HG03175 (cell line): ENCODE measurements around the gene CRISPLD2.

Source experiments
- ATAC-seq: cut with Tn5 transposase; IDR thresholded peaks from one replicate; pipeline ENCODE4 v1.9.1; 2021; ENCODE audit warnings: mild to moderate bottlenecking, moderate library complexity; ENCODE audit not compliant: unreplicated experiment

The CRISPLD2 gene

DNA sequence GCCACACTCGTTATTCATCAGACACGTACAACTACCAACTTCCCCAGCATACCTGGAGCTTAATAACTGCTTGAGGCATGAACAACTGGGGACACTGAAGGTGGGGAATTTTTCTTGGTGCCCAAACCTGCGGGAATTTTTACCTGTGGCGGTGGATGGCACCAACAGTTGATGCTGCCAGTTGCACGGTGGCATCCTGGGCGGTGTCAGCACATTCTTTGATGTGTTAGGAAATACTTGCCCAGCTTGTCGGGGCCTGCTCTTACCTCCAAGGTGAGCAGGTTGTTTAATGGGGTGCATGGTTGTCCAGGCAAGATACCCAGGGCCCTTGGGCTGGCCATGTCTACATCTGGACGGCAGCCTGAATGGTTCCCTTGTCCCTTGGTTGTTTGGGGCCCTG, 79.6 kb downstream of the CRISPLD2 start:
- no peak for ATAC-seq

DNA sequence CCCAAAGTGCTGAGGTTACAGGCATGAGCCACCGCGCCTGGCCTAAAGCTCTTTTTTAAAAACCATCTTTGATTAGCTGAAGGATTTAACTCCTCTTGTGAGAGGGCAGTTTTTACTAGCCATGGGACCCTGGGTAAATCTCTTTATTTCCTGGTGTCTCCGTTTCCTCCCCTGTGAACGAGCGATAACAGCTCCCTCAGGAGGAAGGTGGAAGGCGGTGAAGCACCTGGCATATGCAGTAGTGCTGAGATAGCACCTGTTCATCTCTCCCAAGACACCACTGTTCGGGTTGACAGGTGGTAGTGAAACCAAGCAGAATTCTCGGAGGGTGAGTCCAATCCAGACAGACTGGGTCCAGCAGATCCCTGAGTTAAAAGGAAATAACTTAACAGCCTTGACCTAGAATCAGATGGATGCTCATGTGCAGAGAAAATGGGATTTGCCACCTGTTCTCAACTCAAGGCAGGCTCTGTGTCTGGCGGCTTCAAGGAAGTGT, 86.2 kb downstream of the CRISPLD2 start:
- ATAC-seq, result no peak

DNA sequence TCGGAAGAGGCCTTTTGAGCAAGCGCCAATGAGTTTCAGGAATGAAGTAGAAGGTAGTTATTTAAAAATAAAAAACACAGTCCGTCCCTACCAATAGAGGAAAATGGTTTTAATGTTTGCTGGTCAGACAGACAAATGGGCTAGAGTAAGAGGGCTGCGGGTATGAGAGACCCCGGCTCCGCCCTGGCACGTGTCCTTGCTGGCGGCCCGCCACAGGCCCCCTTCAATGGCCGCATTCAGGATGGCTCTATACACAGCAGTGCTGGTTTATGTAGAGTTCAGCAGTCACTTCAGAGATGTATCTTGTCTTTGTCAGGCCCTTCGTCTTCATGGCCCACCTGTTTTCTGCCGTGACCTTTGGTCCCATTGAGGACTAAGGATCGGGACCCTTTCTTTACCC, 87.3 kb downstream of the CRISPLD2 start:
- no peak for ATAC-seq

DNA sequence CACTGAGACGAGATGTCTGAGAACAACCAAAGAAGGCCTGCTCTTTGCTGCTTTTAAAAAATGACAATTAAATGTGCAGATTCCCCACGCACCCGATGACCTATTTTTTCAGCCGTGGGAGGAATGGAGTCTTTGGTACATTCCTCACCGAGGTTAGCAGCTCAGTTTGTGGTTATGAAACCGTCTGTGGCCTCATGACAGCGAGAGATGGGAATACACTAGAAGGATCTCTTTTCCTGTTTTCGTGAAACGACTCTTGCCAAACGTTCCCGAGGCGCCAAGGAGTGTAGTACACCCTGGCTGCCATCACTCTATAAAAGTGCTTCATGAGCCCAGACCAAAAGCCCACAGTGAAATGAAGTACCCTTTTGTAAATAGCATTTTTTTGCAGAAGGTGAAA, 87.8 kb downstream of the CRISPLD2 start:
- no peak for ATAC-seq

DNA sequence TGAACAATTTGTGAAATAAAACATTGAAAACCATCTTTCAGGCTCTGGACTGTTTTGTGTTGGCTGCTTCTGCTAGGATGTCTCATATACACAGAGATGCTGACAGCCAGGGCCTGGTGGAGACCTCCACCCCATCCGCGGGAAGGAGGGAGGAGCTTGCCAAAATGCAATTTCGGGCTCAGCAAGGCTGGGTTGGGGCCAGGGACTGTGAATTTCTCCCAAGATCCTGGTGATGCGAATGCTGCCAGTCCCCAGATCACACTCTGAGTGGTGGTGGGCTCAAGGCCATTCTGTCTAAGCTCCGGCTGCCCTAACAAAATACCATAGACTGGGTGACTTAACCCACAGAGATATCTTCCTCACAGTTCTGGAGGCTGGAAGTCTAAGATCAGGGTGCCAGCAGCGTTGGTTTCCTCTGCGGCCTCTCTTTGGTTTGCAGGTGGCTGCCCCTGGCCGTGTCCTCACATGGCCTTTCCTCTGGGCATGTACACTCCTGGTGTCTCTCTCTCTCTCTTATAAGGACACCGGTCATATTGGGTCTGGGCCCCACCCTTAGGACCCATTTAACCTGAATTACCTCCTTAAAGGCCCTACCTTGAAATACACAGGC, 89.8 kb downstream of the CRISPLD2 start:
- no peak for ATAC-seq

DNA sequence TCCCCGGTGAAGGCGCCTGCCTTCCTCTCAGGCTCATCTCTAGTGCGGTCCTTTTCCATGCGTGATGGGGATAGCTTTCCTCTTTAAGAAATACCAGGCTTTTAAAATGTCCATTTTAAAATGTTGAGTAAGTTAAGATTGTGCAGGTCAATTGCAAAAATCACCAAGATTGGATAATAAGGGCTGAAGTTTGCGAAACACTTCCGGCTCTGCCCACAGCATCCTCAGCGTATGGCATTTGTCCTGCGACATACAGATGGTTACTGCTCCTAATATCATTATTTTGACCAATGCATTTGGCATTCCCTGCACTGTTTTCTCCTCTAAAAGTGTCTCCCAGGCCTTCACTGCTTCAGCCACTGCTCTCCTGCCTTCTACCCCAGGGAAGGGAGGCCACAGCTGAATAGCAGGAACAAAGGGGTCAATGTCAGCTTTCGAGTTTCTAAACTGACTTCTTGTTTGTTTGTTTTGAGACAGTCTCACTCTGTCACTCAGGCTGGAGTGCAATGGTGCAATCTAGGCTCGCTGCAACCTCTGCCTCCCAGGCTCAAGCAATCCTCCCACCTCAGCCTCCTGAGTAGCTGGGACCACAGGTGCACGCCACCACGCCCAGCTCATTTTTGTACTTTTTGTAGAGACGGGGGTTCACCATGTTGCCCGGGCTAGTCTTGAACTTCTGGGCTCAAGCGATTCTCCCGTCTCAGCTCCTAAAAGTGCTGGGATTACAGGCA, 91.9 kb downstream of the CRISPLD2 start:
- no peak for ATAC-seq

DNA sequence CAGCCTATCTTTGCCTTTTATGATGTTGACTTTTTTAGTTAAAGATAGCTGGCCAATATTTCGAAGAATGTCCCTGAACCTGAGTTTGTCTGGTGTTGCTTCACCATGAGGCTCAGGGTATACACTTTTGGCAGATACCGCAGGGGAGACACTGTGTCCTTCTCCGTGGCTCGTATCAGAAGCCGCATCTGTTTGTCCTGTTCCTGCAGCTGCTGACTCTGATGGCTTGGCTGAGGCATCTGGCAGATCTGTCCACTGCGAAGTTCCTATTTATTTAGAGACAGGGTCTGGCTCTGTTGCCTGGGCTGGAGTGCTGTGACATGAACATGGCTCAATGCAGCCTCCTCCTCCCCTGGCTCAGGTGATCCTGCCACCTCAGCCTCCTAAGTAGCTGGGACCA, 93.5 kb downstream of the CRISPLD2 start:
- no peak for ATAC-seq

DNA sequence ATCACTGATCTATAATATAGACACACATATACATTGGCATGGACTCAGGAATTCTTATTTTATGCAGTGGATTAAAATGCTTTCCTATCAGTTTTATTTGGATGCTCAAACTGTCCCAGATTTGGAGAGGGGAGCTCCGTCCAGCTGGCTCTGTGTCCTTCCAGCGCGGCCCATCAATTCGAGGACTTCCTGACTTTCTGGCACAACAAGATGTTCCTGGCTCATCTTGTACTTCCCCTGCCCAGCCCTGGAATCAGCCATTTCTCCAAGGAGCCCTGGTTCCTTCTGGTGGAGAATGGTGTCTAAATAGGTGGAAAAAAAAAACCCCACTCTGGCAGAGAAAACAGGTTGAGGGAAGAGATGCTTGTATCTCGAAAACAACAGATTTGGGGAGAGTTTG, 94.5 kb downstream of the CRISPLD2 start:
- no peak for ATAC-seq

DNA sequence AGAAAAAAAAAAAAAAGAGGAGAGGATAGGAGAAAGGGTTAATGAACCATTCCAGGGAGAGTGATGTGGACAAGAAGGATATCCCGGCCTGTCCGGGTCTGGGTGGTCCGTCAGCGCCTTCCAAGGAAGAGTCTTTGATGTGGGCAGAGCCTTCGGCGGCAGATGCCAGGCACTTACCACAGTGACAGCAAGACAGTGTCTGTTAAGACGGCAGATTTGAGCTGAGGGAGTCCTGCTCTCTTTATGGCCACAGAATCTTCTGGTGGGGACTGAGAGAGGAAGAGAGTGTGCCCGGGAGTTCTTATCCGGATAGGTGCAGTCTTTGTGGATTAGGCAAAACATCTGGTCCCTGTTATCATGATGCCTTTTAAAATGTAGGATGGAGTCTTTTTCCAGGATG, 96.4 kb downstream of the CRISPLD2 start:
- ATAC-seq, result no peak

DNA sequence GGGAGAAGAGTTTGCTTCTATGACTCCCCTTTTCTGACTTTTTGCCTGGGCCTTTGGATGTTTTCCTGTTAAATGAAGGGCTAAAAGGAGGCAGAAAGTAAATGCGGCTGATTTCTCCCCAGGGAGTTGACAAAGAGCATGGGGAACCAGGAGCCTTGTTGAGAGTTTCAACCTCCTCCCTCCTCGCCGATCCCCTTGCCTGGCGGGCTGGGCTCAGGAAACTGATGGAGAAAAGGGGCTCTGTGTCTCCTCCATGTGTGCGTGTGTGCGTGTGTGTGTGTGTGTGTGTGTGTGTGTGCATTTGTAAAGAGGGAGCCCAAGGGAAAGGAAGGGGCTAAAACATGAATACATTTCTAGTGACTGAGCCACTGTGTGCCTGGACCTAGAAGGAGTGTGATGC, 97.1 kb downstream of the CRISPLD2 start:
- ATAC-seq, result no peak

DNA sequence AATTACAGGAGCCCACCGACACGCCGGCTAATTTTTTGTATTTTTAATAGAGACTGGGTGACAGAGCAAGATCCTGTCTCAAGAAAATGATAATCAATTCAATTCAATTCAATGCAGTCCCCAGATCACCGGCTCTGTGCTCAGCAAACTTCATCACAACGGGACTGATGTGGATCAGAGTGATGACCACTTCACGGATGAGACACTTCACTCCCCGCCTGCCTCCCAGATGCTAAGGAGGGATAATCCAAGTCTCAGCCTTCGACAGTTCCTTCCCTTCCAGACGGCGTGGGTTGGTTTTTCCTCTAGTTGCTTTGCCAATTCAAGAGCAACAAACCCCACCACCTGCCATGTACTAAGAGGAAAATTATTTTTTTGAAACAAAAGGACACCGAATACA, 97.7 kb downstream of the CRISPLD2 start:
- no peak for ATAC-seq

DNA sequence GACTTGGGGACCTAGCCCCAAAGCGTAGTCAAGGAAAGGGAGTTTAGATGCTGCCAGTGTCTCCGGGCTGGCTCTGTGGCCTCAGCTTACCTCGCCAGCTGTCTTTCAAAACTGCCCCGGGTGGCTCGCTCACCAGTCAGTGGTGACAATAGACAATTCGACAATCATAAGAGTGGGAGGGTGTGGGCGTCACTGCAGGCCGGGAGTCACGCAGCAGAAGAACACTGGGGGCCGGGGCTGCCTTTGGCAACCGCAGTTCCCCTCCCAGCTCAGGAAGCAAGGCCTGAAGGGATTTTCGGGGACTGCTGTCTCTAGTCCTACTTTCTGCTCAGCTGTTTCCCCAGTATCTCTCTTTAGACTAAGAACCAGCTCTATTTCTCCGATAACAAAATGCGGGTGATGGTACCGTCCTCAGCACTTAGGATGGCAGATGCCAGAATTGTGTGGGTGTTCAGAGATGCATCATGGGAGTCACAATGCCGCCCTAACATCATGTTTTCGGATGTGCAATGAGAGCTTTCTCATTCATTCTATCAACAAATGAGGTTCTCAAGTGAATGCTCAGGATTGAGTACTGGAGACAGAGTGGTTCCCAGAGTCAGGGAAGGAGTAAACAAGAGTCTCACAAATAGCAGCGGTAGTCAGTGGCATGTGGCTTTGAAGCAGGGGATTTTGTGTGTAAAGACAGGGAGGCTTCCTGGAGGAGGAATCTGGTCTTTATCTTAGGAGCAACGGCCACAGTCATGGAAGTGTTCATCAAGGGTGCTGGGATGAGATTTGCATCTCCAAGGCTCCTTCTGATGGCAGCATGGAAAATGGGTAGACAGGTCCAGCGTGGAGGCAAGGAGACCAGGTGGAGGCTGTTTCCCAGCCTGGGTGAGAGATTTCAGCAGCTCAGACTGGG, 98.5 kb downstream of the CRISPLD2 start:
- no peak for ATAC-seq

DNA sequence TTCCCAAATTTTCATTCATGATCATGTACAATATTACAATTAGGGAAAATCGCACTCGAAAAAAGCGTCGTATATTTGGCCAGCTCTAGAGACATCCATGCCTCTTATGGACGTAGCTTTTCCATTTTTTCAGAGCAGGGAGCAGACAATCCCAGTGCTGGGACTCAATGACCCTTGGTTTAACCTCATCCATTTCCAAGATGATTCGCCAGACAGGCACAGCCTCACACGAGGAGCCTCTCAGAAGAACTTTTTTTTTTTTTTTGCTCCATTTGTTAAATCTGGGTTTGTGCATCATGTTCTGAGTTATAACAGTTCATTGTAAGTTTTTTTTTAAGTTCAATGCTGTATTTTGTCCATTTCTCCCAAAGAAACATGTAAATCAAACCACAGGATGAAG, 99.5 kb downstream of the CRISPLD2 start:
- no peak for ATAC-seq

DNA sequence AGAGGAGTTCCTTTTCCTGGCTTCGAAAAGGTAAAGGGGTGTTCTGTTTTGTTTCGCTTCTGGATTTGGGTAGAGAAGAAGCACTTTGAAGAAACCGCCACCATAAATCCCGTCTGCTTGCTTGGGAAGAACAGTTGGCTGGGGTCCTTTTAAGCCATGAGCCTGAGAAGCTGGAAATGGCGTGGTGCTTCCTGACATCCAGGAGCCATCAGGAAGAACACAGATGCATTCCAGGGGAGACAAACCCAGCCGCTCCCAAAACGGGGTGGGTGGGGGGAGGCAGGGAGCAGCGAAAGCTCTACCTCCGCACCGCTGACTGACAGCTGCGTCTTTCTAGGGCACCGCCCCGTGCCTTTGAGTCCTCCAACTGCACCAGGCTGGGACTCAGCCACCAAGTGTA, 99.9 kb downstream of the CRISPLD2 start:
- ATAC-seq, result no peak

DNA sequence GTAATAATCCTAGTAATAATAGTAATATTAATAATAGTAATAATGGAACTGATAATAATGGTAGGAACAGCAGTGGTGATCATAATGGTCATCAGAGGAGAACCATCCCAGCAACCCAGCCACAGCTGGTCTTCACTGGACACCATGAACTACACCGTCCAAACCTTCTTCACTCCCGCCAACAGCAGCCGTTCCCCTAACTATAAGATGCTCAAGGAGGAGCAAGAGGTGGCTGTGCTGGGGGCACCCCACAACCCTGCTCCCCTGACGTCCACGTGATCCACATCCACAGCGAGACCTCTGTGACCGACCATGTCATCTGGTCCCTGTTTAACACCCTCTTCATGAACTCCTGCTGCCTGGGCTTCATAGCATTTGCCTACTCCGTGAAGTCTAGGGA, 100.5 kb downstream of the CRISPLD2 start:
- ATAC-seq, result no peak

DNA sequence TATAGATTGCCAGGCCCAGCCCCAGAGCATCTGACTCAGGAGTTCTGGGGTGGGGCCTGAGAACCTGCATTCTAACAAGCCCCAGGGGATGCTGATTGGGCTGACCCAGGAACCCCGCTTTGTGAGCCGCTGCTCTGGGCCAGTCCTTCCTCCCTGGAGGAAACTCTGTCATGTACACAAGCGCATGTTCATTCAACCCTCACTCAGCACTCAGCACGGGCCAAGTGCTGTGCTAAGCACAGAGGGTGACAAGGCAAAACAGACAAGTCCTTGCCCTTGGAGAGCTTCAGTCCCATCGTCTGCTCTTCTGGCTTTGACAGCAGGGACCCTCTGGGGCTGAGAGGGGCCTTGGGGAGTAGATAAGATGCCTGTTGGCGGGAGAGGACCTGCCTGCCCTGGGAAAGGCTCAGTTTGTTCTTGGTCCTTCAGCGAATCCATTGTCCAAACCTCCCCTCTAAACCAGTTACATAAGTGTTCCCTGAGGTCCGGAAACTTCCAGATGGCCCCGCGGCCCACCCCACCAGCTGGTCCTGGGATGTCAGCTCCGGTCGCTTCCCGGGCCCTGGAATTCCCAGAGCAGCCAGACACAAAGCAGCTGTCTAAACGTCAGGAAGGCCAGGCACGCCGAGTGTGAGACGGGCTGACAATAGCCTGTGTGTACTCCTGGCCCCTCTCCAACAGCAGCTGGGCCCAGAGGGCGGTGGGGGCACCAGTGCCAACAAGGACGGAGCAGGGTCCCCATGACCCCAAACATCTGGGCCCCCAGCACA, 102.8 kb downstream of the CRISPLD2 start:
- ATAC-seq, result no peak

DNA sequence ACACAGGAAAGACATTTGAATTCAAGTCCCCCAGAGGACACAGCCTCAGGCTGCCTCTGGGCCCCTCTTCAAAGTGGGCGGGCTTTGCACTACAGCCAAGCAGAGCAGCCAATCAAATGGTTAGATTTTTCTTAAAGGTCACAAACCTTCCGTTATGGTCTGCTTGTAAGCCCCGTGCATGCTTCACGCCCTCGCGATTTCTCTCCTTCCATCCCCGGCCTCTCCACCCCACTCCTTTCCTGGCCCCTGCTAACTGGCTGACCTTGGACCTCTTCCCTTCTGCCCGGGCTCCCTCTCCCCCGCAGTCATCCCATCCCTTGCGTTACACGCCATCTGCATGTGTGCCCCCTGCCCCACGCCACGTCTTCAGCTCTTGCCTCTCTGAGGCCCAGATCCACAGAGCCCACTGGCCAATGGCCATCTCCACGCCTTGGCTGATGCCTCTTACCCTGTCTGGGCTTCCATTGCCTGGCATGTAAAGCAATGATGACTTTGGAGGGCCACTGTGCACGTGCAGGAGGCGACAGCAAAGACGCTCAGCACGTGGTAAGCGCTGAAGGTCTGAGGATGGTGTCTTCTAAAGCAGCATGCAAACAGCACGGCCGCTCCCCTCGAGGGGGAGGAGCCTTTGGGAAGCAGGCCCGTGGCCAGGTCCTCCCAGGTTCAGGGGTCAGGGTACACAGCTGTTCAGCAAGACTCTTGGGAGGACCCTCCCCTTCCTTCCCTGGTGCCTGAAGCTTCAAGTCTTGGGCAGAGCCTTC, 104.7 kb downstream of the CRISPLD2 start:
- no peak for ATAC-seq

DNA sequence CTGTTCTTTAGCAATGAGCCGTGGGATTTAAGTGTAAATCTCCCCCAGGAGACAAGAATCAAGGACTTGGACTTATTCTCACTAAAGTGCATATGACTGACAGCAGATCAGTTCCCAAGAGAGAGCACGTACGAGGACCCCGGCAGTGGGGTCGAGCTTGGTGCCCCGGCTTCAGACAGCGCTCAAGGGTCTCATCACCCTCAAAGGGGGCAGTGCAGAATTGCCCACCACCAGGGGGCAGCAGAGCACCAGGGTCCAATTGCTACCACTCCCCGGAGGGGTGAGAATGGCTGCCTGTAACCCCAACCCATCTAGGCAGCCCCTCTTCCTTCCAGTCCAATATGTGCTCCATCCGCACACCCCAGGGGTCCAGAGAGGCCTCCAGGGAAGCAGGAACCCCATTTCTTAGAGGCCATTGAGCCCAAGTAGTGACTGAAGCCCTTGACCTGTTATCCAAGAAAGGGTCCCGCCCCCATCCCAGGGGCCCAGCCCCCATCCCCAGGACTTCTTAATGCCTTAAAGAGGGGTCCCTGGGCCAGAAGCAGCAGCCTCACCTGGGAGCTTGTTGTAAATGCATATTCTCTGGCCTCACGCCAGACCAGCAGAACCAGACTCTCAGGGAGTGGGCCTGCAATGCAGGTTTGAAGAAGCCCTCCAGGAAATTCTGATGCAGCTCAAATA, 105.4 kb downstream of the CRISPLD2 start:
- ATAC-seq, result no peak

DNA sequence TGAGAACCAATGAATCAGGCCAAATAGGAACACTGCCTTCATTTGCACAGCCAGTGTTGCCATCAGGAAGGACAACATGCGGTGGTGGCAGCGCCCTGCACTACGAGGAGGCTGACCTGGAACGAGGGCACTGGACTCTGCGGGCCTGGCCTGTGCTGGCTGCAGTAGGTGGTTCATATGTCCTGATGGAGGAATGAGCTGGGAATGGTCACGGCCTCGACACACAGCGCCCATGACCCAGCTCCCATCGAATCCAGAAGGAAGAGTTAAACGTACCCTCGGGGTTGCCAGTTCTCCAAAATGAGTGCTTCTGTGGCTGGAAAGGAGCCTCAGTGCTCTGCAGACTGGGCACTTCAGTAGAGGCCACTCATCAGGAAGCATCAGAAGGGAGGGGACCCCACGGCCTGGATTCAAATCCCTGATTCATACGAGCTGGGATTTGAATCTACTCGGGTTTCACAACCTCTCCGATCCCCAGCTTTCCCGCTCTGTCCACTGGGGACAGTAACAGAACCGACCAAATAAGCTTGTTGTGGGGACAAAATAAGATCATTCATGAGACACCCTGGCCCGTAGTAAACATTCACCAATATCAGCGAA, 106.1 kb downstream of the CRISPLD2 start:
- ATAC-seq, result no peak
